Measurements from ENCODE around the gene LPP. TPM values are rescaled to one million over a fixed set of nuclear protein-coding genes. Genes with fewer than 3 reads are reported as not detected.

The LPP gene
- polyA plus RNA-seq, 1 donor (not counting 4 experiments of a cell fraction or from before 2014, with no cell fraction given): 16.0 TPM

DNA sequence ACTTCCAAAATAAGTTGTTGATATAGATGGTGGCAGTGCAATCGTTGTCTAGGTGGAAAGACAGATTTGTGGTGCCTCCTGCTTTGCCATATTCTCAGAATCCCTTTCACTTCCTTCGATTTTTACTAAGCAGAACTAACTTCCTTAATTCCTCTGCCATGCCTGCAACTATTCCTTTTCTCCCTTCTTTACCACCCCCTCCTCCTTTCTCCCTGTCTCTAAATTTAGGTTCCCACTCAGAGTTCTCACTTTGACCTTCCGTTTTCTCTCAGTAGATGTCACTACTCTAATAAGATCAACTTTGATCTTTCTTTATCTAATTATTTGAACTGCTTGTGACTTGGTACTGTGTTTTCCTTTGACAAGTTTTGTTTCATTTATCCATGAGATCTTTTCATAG lies 351.2 kb downstream of the LPP start:
- no peaks in the 10 kb centered on the region for H3K4me1 ChIP-seq (ENCODE audit: control insufficient read depth, extremely low read depth, insufficient read depth, low read length)
- H3K27me3 ChIP-seq (ENCODE audit: control insufficient read depth, extremely low read depth, insufficient read depth, low read length): no peaks in the 10 kb centered on the region
- FAIRE-seq (no peak), DNase-seq (ENCODE audit: low read depth, low spot score) (no peak)
- dilution Hi-C loops (cut with MboI; ENCODE audit: extremely low pct_ligation_motif_present, low sequenced_read_pairs): no loop called here
- H2AFZ ChIP-seq (ENCODE audit: control insufficient read depth, low read length): no peak overlapping the region
- H3K4me3 ChIP-seq (ENCODE audit: control insufficient read depth in 2 of 3, extremely low read depth in 1 of 3, insufficient read depth in 2 of 3, low read depth in 1 of 3, low read length in 3 of 3): no peak overlapping the region
- H3K9ac ChIP-seq (ENCODE audit: control insufficient read depth, extremely low read depth, insufficient read depth, low read length): no peak overlapping the region
- H3K9me3 ChIP-seq (ENCODE audit: control insufficient read depth, low read depth, low read length): no peaks in the 10 kb centered on the region
- H3K79me2 ChIP-seq (ENCODE audit: control insufficient read depth, insufficient read depth, low read length): no peaks in the 10 kb centered on the region
- no peak overlapping the region for H3K27ac ChIP-seq (ENCODE audit: control insufficient read depth, insufficient read depth, low read length)
- no peak overlapping the region for H3K4me2 ChIP-seq (ENCODE audit: control insufficient read depth, extremely low read depth, insufficient read depth, low read depth, low read length)
- TF ChIP-seq CTCF (optimal IDR thresholded peaks at IDR 0.05 in 1 of 3, IDR thresholded peaks at IDR 0.05 in 1 of 3, conservative IDR thresholded peaks at IDR 0.05 in 1 of 3; ENCODE audit: extremely low read depth in 1 of 3, insufficient read depth in 2 of 3, low read length in 3 of 3): no peak
- H3K9me1 ChIP-seq (ENCODE audit: control insufficient read depth, extremely low read depth, insufficient read depth, low read length): no peaks in the 10 kb centered on the region
- no peaks in the 10 kb centered on the region for H4K20me1 ChIP-seq (ENCODE audit: control insufficient read depth, extremely low read depth, insufficient read depth, low read length)
- no peaks in the 10 kb centered on the region for H3K36me3 ChIP-seq (ENCODE audit: control insufficient read depth in 2 of 2, extremely low read depth in 1 of 2, insufficient read depth in 2 of 2, low read length in 2 of 2)

DNA sequence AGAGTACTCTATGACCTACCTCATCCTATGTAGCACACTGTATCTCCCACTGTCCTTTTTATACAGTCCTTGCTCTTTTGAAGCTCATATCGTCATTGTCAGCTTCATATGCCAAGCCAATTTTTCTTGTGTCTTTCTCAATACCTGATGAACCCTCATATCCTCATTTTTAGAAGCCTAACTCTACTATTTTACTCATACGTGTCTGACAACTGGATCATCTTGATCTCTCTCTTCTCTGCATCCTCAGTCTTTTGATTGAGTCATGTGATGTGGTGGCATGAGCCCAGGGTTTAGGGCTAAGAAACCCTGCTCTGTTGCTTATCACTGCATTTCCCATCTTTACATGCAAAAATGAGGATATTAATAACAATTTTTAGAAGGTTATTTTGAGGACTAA lies 352.0 kb downstream of the LPP start:
- DNase-seq (ENCODE audit: low read depth, low spot score) (no peak), FAIRE-seq (no peak)
- Histone ChIP-seq H4K20me1 (ENCODE audit: control insufficient read depth, extremely low read depth, insufficient read depth, low read length) (no peaks in the 10 kb centered on the region), H3K4me2 (ENCODE audit: control insufficient read depth, extremely low read depth, insufficient read depth, low read depth, low read length) (no peak overlapping the region), H3K9ac (ENCODE audit: control insufficient read depth, extremely low read depth, insufficient read depth, low read length) (no peak overlapping the region), H3K4me1 (ENCODE audit: control insufficient read depth, extremely low read depth, insufficient read depth, low read length) (no peaks in the 10 kb centered on the region), H3K4me3 (ENCODE audit: control insufficient read depth in 2 of 3, extremely low read depth in 1 of 3, insufficient read depth in 2 of 3, low read depth in 1 of 3, low read length in 3 of 3) (no peak overlapping the region), H3K36me3 (ENCODE audit: control insufficient read depth in 2 of 2, extremely low read depth in 1 of 2, insufficient read depth in 2 of 2, low read length in 2 of 2) (no peaks in the 10 kb centered on the region), H3K79me2 (ENCODE audit: control insufficient read depth, insufficient read depth, low read length) (no peaks in the 10 kb centered on the region), H3K27ac (ENCODE audit: control insufficient read depth, insufficient read depth, low read length) (no peak overlapping the region), H2AFZ (ENCODE audit: control insufficient read depth, low read length) (no peak overlapping the region), H3K27me3 (ENCODE audit: control insufficient read depth, extremely low read depth, insufficient read depth, low read length) (no peaks in the 10 kb centered on the region), H3K9me1 (ENCODE audit: control insufficient read depth, extremely low read depth, insufficient read depth, low read length) (no peaks in the 10 kb centered on the region), H3K9me3 (ENCODE audit: control insufficient read depth, low read depth, low read length) (no peaks in the 10 kb centered on the region)
- dilution Hi-C loops (cut with MboI; ENCODE audit: extremely low pct_ligation_motif_present, low sequenced_read_pairs): no loop called here
- TF ChIP-seq EZH2 (IDR thresholded peaks at IDR 0.05; ENCODE audit: low read length) (no peak), CTCF (optimal IDR thresholded peaks at IDR 0.05 in 1 of 3, IDR thresholded peaks at IDR 0.05 in 1 of 3, conservative IDR thresholded peaks at IDR 0.05 in 1 of 3; ENCODE audit: extremely low read depth in 1 of 3, insufficient read depth in 2 of 3, low read length in 3 of 3) (no peak)

Measured in keratinocyte (primary cell).